ENCODE data around the gene ADCY6. TPM values are rescaled to one million over a fixed set of nuclear protein-coding genes. Genes with fewer than 3 reads are reported as not detected.

ADCY6 gene
- total RNA-seq, 1 experiment from 2014 or later = 24.1 TPM

GRCh38 chr12:48811437-48812090 lies 22.7 kb upstream of the ADCY6 start:
- TF ChIP-seq TCF7L2 (IDR thresholded peaks at IDR 0.05; ENCODE audit: low read depth, low read length) (no peak), POLR2AphosphoS5 (IDR thresholded peaks at IDR 0.05; ENCODE audit: low read depth, low read length) (no peak), SIN3A (IDR thresholded peaks at IDR 0.05; ENCODE audit: borderline replicate concordance, insufficient read depth, low read depth, low read length) (no peak), CTCF (IDR thresholded peaks at IDR 0.05) (no peak), REST (IDR thresholded peaks at IDR 0.05; ENCODE audit: insufficient read depth in 1 of 2, low read depth in 2 of 2, low read length in 1 of 2) (no peak)
- Histone ChIP-seq H3K27ac (ENCODE audit: low read length) (no peak overlapping the region; the same call in 1 of the 2 replicates), H3K36me3 (ENCODE audit: control insufficient read depth, insufficient read depth, low read length) (no peaks in the 10 kb centered on the region), H3K27me3 (ENCODE audit: control insufficient read depth, insufficient read depth, low read length) (no peaks in the 10 kb centered on the region), H3K4me1 (ENCODE audit: control insufficient read depth, insufficient read depth, low read length) (peaks cover 17% of the 10 kb centered on the region), H3K4me3 (ENCODE audit: low read depth in 2 of 2, low read length in 2 of 2) (no peak overlapping the region), H3K9me3 (ENCODE audit: control insufficient read depth, insufficient read depth, low read depth, low read length) (no peaks in the 10 kb centered on the region)
- BruUV-seq (replicated peaks) = no TSS peak
- CTCF ChIA-PET = interaction anchor here (0.5 to 1.2 kb wide), 4 partner anchors 20 to 58 kb away, joined by 3 to 10 read pairs (median 5); no protein-coding TSS in a partner anchor
- in situ Hi-C loops (cut with HindIII; ENCODE audit: low pct_unique_long_range_greater_than_20kb, low sequenced_read_pairs) (no loop called here), intact Hi-C loops (cut with micrococcal nuclease; ENCODE audit: unreplicated experiment) (no loop called here)
- no peak for ATAC-seq
- DNase-seq (ENCODE audit: low read depth, low spot score) = no peak
- POLR2A ChIA-PET = no interaction called here

- no peaks in the 10 kb centered on the region for H3K27me3 ChIP-seq (ENCODE audit: control insufficient read depth, insufficient read depth, low read length)
- DNase-seq (ENCODE audit: low read depth, low spot score) (no peak), ATAC-seq (no peak)
- no peak overlapping the region for H3K4me3 ChIP-seq (ENCODE audit: low read depth in 2 of 2, low read length in 2 of 2)
- no peak for TF ChIP-seq TCF7L2 (IDR thresholded peaks at IDR 0.05; ENCODE audit: low read depth, low read length)
- TF ChIP-seq SIN3A (IDR thresholded peaks at IDR 0.05; ENCODE audit: borderline replicate concordance, insufficient read depth, low read depth, low read length) = no peak
- TF ChIP-seq POLR2AphosphoS5 (IDR thresholded peaks at IDR 0.05; ENCODE audit: low read depth, low read length) = no peak
- no peak for TF ChIP-seq CTCF (IDR thresholded peaks at IDR 0.05)
- TF ChIP-seq REST (IDR thresholded peaks at IDR 0.05; ENCODE audit: insufficient read depth in 1 of 2, low read depth in 2 of 2, low read length in 1 of 2) = no peak
- intact Hi-C loops (cut with micrococcal nuclease; ENCODE audit: unreplicated experiment) (no loop called here), in situ Hi-C loops (cut with HindIII; ENCODE audit: low pct_unique_long_range_greater_than_20kb, low sequenced_read_pairs) (no loop called here)
- H3K4me1 ChIP-seq (ENCODE audit: control insufficient read depth, insufficient read depth, low read length) = peaks cover 14% of the 10 kb centered on the region
- no peak overlapping the region; the same call in 1 of the 2 replicates for H3K27ac ChIP-seq (ENCODE audit: low read length)
- BruUV-seq (replicated peaks) = no TSS peak
- H3K9me3 ChIP-seq (ENCODE audit: control insufficient read depth, insufficient read depth, low read depth, low read length) = no peaks in the 10 kb centered on the region
- no peaks in the 10 kb centered on the region for H3K36me3 ChIP-seq (ENCODE audit: control insufficient read depth, insufficient read depth, low read length)
- ChIA-PET POLR2A (no interaction called here), CTCF (interaction anchor here (0.5 kb wide), 1 partner anchor 58 kb away, joined by 10 read pairs; no protein-coding TSS in a partner anchor)
Observed at GRCh38 chr12:48810903-48811431, 22.1 kb upstream of the ADCY6 start.
